Breast epithelium (tissue), 4 donors: ENCODE measurements around the gene ONECUT2. TPM values are rescaled to one million over a fixed set of nuclear protein-coding genes. Genes with fewer than 3 reads are reported as not detected.

Source experiments
- DNase-seq, 2 donors: peaks; one replicate each; pipeline ENCODE4 v3.0.0-alpha.2; 2019; ENCODE audit warnings: low spot score in 2 of 2
- H3K27ac ChIP-seq, 2 donors: fragments of 200-600 bp; sonication (generic) in 1 of 2; one replicate each; pipeline ENCODE4 v1.5.1; 2016 to 2019; ENCODE audit warnings: mild to moderate bottlenecking in 1 of 2
- H3K27me3 ChIP-seq, 2 donors: fragments of 200-600 bp; sonication (generic) in 1 of 2; one replicate each; pipeline versions ENCODE4 v1.5.1 to v1.6.0; 2017 to 2019; ENCODE audit warnings: control low read depth in 1 of 2, mild to moderate bottlenecking in 1 of 2
- H3K36me3 ChIP-seq: fragments of 200-600 bp; one replicate; pipeline ENCODE4 v1.5.1; 2019
- H3K4me1 ChIP-seq, 2 donors: fragments of 200-600 bp; sonication (generic); one replicate each; pipeline ENCODE4 v1.5.1; 2016 to 2019; ENCODE audit warnings: control low read depth in 1 of 2
- H3K4me3 ChIP-seq, 3 donors: fragments of 200-600 bp; sonication (generic); 1 replicate in 2 of 3; 2 replicates in 1 of 3; pipeline ENCODE4 v1.5.1; 2016 to 2019; ENCODE audit warnings: mild to moderate bottlenecking in 3 of 3, moderate library complexity in 2 of 3
- H3K9me3 ChIP-seq, 2 donors: fragments of 200-600 bp; sonication (generic) in 1 of 2; one replicate each; pipeline ENCODE4 v1.5.1; 2016 to 2019; ENCODE audit warnings: control low read depth in 1 of 2
- POLR2A ChIP-seq: fragments of 450-650 bp; IDR thresholded peaks from one replicate; pipeline ENCODE4 v1.6.1; 2016; ENCODE audit warnings: antibody characterized with exemption, mild to moderate bottlenecking, moderate library complexity
- POLR2AphosphoS5 ChIP-seq, 3 donors: sonication (generic); formaldehyde crosslinking; IDR thresholded peaks; one replicate each; pipeline ENCODE4 v1.6.1; 2017; ENCODE audit warnings: antibody characterized with exemption in 3 of 3
- intact Hi-C: fragments of 100-400 bp; cut with DNase I; formaldehyde crosslinking; loops from one replicate; pipeline ENCODE4 v1.15.1; 2023; ENCODE audit warnings: low total_unique reads
- total RNA-seq, 3 donors: library from RNA; depleted of rRNA; stranded (reverse); fragments of >200 nt; gene quantifications; one replicate each; pipeline ENCODE4 v1.1.0, GENCODE V29; 2016
- TF ChIP-seq, protein P1 (sequence below), 3 donors: fragments of 450-650 bp; IDR thresholded peaks; one replicate each; pipeline ENCODE4 v1.5.1; 2016 to 2017; ENCODE audit warnings: antibody characterized with exemption in 3 of 3, mild to moderate bottlenecking in 3 of 3, moderate library complexity in 3 of 3

The ONECUT2 gene
- total RNA-seq, 3 donors from 2014 or later = under 0.01 TPM; not detected in 2

DNA sequence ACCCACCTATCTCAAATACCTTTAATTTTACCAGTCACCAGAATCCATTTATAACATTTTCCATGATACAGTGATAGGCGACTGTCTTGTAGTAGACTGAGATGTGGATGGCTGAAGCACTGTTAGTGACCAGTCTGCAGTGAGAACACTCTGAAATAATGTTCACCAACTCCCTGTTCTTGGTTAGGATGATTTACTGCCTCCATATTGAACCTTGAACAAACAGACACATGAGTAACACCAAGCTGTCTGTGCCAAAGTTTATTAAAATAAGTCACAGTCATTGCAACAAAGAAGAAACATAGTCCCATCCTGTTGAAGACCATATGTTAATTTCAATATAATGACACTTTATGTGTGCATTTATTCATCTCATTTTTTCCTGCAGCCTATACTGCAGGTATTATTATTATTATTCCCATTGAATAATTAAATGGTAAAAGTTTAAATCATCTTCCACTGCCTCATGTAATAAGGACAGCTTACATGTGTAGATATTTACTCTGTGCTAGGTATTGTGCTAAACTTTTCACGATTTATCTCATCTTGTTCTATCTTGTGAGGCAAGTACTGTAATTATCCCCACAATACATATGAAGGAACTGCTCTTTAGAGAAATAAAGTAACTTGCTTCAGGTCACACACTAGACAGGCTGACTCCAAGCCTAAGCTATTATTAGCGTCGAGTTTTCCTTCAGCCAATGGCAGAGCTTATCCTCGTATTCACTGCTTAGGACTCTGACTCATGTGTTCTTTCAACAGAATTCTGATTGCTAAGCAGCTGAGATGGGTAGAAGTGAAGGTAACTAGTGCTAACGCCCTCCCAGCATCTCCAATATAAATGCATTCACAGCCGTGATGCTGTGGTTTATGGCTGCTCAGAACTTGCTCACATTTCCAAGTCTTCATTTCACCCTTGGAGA, 62.5 kb downstream of the ONECUT2 start:
- no peaks in the 10 kb centered on the region for H3K4me1 ChIP-seq
- no peaks in the 10 kb centered on the region for H3K27me3 ChIP-seq
- H3K27ac ChIP-seq = no peak overlapping the region
- no peaks in the 10 kb centered on the region for H3K9me3 ChIP-seq
- DNase-seq = no peak
- no peaks in the 10 kb centered on the region for H3K36me3 ChIP-seq
- intact Hi-C loops = no loop called here
- TF ChIP-seq, protein P1, sequence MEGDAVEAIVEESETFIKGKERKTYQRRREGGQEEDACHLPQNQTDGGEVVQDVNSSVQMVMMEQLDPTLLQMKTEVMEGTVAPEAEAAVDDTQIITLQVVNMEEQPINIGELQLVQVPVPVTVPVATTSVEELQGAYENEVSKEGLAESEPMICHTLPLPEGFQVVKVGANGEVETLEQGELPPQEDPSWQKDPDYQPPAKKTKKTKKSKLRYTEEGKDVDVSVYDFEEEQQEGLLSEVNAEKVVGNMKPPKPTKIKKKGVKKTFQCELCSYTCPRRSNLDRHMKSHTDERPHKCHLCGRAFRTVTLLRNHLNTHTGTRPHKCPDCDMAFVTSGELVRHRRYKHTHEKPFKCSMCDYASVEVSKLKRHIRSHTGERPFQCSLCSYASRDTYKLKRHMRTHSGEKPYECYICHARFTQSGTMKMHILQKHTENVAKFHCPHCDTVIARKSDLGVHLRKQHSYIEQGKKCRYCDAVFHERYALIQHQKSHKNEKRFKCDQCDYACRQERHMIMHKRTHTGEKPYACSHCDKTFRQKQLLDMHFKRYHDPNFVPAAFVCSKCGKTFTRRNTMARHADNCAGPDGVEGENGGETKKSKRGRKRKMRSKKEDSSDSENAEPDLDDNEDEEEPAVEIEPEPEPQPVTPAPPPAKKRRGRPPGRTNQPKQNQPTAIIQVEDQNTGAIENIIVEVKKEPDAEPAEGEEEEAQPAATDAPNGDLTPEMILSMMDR (IDR thresholded peaks at IDR 0.05) = no peak
- TF ChIP-seq POLR2A (no peak), POLR2AphosphoS5 (IDR thresholded peaks at IDR 0.05) (no peak)
- H3K4me3 ChIP-seq = no peak overlapping the region

DNA sequence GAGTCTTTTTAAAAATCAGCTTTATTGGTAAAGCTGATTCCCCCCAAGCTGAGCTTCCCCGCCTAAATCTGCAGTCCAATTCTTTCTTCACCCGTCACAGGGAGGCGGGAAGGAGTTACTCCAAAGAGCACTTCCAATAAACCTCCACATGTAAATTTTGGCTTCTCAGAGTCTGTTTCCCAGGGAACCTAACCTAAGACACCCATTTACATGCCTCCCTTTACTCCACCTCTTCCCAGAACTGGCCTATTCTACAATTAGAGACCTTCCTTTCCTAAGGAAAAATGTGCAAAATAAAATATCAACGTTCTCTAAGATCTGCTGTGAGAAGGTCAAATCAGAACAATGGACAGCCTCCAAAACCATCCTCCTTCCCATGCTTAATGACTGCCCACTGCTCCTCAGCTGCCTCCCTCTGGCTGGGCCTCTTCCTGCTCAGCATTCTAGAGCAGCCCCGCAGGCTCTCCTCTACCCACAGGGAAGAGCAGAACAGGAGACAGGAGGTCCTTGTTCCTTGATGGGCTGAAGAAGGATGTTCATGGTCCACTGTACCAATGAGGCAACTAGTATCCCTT, 63.6 kb downstream of the ONECUT2 start:
- Histone ChIP-seq H3K9me3 (no peaks in the 10 kb centered on the region), H3K27me3 (no peaks in the 10 kb centered on the region), H3K36me3 (no peaks in the 10 kb centered on the region), H3K4me3 (no peak overlapping the region), H3K27ac (no peak overlapping the region), H3K4me1 (no peaks in the 10 kb centered on the region)
- TF ChIP-seq, protein P1 (IDR thresholded peaks at IDR 0.05) = no peak
- TF ChIP-seq POLR2A (no peak), POLR2AphosphoS5 (IDR thresholded peaks at IDR 0.05) (no peak)
- intact Hi-C loops = no loop called here
- DNase-seq = no peak

DNA sequence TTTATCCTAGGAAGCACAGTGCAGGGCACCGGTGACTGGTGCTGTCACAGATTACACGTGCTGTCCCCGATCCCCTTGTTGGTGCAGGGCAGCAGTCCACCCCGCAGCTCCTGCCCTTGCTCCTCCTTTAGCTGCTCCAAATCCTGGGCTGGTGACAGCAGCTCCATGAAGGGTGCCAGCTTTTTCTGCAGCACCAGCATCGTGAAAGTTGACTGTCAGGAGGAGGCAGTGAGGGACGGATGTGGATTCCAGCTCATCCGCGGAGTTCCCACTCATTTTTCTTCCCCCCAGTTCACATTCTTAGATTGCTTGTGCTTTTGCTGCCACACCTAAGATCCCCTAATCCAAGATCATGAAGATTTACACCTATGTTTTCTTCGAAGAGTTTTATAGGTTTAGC, 67.5 kb downstream of the ONECUT2 start:
- no peak for DNase-seq
- Histone ChIP-seq H3K36me3 (no peaks in the 10 kb centered on the region), H3K27me3 (peaks cover 0 to 3% of the 10 kb centered on the region in 2 donors), H3K4me1 (no peaks in the 10 kb centered on the region), H3K9me3 (no peaks in the 10 kb centered on the region), H3K4me3 (no peak overlapping the region), H3K27ac (no peak overlapping the region)
- TF ChIP-seq POLR2AphosphoS5 (IDR thresholded peaks at IDR 0.05) (no peak), POLR2A (no peak)
- TF ChIP-seq, protein P1 (IDR thresholded peaks at IDR 0.05) = no peak
- intact Hi-C loops = no loop called here

DNA sequence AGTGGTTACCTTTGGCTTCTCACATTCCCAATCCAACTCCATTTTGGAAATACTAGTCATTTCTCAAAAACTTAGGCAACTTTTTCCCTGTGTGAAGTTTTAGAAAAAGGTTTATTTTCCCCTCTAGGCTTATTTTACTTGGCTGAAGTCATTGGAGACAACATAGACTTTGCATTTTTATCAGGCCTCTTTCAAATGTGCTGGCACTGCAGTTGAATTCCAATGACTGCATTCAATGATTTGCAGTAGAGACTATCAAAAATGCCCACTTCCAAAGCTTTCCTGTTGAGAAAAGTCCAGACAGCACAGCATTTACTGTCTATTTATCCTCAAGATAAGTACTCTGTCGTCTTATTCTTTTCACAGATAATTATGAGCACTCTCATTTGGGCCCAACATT, 70.1 kb downstream of the ONECUT2 start:
- Histone ChIP-seq H3K27ac (no peak overlapping the region), H3K27me3 (peaks cover 0 to 13% of the 10 kb centered on the region in 2 donors), H3K4me3 (no peak overlapping the region), H3K9me3 (no peaks in the 10 kb centered on the region), H3K4me1 (no peaks in the 10 kb centered on the region), H3K36me3 (no peaks in the 10 kb centered on the region)
- DNase-seq = no peak
- intact Hi-C loops = no loop called here
- TF ChIP-seq, protein P1 (IDR thresholded peaks at IDR 0.05) = no peak
- TF ChIP-seq POLR2AphosphoS5 (IDR thresholded peaks at IDR 0.05) (no peak), POLR2A (no peak)

DNA sequence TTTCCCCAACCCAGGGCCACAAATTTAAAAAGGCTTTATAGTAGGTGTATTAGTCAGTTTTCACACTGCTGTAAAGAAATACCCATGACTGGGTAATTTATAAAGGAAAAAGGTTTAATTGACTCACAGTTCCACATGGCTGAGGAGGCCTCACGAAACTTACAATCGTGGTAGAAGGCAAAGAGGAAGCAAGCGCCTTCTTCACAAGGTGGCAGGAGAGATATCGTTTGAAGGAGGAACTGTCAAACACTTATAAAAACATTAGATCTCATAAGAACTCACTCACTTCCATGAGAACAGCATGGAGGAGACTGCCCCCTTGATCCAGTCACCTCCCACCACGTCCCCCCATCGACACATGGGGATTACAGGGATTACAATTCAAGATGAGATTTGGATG, 80.9 kb downstream of the ONECUT2 start:
- DNase-seq = no peak
- TF ChIP-seq POLR2A = no peak
- TF ChIP-seq, protein P1 (IDR thresholded peaks at IDR 0.05) = no peak
- TF ChIP-seq POLR2AphosphoS5 (IDR thresholded peaks at IDR 0.05) = no peak
- intact Hi-C loops = no loop called here
- H3K27me3 ChIP-seq = no peaks in the 10 kb centered on the region
- no peaks in the 10 kb centered on the region for H3K36me3 ChIP-seq
- no peak overlapping the region for H3K27ac ChIP-seq
- no peaks in the 10 kb centered on the region for H3K4me1 ChIP-seq
- H3K9me3 ChIP-seq = no peaks in the 10 kb centered on the region
- H3K4me3 ChIP-seq = no peak overlapping the region
